NCI-H1694 (cell line): Measurements from ENCODE around the gene TRAM1L1.

Experiments used
- DNase-seq: peaks from one replicate; lab custom pipeline; 2025; lab: John Stamatoyannopoulos, UW

TRAM1L1 gene

GRCh38 chr4:117084866-117085701 lies at the start of gene TRAM1L1:
Gene TRAM1L1 (minus strand): TSS chr4:117085576. CDS start chr4:117085393, 183 bp downstream.
- DNase-seq: peak; percentile 59

DNA sequence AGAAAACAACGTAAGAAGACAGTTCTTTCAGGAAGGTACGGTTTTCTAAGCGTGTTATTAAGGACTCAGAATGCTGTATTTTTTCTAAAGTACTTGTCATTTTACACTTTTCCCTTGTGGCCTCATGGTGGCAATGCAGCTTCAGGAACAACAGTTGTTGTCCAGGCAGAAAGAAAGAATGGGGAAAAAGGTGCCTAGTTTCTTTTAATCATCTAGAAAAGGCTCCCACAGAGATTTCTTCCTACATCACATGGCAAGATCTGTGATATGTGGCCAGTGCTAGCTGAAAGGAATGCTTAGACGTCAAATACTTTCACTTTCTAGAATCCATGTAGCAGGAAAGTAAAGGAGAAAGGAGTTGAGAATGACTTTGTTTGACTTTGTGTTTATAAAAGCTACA lies 49.0 kb upstream of the TRAM1L1 start:
- peak; percentile 47 for DNase-seq

DNA sequence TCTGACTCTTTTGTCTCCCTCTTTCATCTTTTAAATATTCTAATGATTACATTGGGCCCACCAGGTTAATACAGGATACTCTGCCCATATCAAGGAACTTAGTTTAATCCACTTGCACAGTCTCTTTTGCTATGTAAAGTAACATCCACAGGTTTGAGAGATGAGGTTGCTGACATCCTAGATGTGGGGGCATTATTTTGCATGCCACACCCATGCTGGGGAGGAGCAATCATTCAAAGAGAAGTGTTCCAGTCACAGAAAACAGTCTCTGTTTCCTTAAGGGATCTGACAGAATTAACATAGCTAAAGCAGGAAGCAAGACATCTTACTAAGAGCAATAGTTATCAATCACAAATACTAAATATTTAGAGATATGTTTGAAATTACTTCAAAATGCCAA lies 11.5 kb upstream of the TRAM1L1 start:
- no peak for DNase-seq

DNA sequence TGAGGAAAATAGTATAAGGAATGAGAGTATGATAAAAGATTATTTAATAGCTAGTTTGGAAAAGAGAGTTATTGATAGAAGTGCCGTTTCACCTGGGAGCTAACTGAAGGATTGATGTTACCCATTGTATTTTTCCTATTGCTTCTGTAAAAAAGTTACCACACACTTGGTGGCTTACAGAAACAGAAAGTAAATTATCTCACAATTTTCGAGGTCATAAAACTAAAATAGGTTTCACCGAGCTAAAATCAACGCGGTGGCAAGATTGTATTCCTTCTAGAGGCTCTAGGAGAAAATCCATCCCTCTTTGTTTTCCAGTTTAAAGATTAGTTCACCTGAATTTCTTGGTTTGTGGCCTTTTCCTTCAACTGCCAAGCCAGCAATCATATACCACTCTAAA lies 11.1 kb upstream of the TRAM1L1 start:
- DNase-seq: no peak

DNA sequence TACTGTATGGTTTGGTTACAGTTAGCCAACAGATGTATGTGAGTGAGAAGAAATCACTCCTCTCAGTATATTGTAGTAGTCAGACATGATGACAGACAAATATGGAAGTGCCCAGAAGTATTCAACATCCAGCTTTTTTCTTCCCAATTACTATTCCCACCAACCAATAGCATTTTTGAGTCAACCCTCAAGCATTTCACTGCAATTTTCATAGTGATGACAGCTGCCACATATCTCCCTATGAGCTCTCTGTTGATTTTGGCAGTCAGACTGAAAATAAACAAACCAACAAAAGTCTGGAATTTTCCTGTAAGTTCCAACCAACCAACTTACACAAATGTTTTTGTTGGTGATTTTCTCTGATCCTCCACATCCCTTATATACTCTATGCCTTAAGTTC lies 8.2 kb upstream of the TRAM1L1 start:
- no peak for DNase-seq

DNA sequence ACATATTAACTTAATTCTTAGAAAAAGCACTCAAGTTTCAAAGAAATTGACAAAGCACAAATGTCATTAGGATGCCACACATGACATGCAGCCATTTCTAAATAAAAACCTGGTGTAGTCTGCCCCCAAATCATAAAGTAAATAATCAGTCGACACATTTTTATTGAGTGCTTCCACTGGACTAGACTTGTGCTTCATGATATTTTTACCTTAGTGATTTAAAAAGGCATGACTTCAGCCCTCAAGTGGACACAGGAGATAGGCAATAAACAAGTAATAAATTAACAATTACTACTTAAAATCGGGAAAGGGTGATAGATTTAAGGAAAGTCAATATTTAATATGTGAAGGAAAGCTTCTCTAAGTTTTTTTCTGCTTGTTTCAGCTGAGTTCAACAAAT lies 7.6 kb downstream of the TRAM1L1 start:
- no peak for DNase-seq

DNA sequence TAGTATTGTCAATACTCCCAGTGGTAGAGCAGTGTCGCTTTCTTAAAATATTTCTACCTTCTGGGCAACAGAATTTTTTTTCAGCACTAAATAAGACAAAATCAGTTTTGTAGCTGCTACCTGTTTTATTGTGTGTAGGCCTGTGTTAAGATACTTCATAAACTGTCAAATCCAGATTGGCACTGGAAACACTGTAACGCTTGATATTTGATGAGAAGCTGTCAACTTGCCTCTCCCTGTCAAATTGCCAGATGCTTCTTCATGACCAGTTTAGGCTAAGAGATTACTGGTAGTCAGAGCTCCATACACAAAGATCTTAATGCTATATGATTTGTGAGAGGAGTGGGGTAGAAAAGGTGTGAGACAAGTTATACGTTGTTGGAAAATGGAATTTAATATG lies 17.3 kb downstream of the TRAM1L1 start:
- no peak for DNase-seq

DNA sequence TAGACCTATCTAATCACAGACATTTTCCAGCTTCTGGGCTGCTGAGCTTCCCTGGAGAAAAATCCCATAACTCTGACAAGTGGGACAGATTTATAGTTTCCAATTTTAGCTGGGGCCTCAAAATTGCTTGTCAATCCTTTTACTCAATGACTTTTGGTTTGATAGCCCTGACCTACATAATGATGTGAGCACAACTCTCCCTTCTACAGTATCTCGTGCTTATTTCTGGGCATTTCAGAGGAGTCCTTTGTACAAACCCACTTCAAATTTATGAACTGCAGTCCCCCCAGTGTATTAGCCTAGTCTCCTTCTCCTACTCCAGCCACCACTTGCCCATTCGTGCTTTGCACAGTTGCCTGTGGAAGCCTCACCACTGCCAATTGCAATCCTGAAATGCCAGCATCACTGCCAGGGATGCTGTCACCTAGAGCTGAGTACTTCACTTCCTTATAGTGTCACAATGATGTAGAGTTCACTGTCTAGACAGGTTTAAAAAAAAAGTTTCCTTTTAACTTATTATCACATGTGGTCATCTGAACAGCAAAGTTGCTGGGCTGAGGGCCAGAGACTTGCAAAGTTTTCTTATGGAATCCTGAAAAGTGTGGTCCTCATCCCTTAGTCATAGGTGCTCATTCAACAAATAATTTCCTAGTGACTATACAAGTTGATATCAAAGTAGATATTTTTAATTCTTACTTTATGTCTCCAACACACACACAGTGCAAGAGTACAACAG lies 21.2 kb downstream of the TRAM1L1 start:
- no peak for DNase-seq

DNA sequence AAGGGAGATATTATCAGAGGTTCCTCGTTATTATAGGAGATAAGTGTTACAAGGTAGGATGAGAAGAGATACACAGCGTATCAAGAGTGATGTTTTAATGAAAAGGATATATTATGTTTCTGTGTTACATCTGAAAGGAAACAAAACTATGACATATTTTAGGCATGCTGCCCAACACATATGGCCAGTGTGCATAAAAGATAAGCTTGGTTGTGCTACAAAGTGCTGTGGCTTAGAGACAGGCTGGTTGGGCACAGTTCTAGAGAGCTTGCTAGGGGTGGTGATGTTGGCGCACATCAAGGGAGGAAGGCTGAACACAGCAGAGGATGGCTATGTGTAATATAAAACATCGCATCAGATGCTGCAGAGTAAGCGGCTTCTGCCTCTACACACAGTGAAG lies 42.4 kb downstream of the TRAM1L1 start:
- DNase-seq: no peak
